ENCODE measurements around the gene TBC1D10A. TPM values are rescaled to one million over a fixed set of nuclear protein-coding genes. Genes with fewer than 3 reads are reported as not detected.

TBC1D10A gene
- total RNA-seq, 8 experiments from 2014 or later = 5.8 to 17.8 (median 10.6) TPM

DNA sequence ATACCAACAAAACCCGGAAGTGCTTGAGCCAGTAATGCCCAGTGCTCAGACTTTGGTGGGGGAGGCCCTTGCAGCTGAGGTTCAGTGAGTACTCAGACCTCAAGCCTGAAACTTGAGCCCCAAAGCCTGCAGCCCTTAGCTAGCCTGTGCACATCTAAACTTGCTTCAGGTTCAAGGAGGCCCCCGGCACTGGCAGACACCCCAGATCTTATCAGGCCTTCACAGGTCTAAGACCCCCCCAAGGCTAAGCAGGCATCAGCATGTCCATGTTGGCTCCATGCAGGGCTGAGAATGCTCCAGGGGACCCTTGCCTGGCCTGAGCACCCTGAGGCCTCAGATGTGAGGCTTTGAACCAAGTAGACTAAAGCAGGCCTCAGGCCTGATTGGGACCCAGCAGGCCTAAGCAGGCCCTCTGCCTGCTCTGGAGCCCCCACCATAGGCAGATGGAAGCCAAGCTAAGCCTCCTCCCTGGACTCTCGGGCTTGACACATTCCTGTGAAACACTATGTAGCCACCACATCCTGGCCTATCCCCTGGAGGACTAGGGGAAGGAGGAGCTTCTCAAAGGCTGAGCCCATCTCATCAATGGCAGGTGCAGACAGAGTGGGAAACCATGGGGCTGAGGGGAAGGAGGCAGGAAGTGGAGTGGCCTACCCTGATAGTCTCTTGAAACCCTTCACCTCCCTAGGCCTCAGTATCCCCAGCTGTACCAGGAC is 36.2 kb downstream of the TBC1D10A start:
- in situ Hi-C loops (cut with MboI; ENCODE audit: low pct_unique_long_range_greater_than_20kb in 2 of 9, low sequenced_read_pairs in 9 of 9, unreplicated experiment in 9 of 9) = no loop called here
- Histone ChIP-seq H3K27ac (peak overlapping the region; percentile 6 to 42), H3K4me3 (peak overlapping the region in 1 of 5 donors; percentile 51), H3K4me1 (replicated peaks in 1 of 2) (peaks cover 11 to 21% of the 10 kb centered on the region in 2 donors)
- WGBS, 10 experiments = 0 to 50% (median 25%) methylated on average over 1 to 3 of the region's 3 CpGs; no CpG with 5 or more reads in 7 of the 10 experiments
- peak in 7 of 8 experiments; percentile 2 to 9 (median 3) for ATAC-seq (replicated peaks in 6 of 8)

DNA sequence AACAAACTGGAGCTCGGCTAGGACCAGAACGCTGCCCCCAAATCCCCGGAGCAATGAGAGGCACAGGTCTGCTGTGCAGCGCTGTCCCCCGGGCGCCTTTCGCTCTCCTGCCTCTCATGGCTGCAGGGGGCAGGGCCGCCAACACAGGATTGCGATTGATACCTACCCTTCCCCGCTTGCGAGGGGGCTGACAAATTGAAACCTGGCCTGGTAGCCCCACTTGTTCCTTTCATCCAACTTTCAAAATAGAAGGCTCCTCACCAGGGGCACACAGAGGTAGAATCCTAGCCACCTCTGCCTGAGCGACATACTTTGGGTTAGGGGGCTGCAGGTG is 36.8 kb downstream of the TBC1D10A start:
- 0 to 33% (median 24%) methylated on average over 1 to 9 of the region's 12 CpGs; no CpG with 5 or more reads in 7 of the 10 experiments for WGBS, 10 experiments
- Histone ChIP-seq H3K4me3 (peak overlapping the region; percentile 50 to 70 (median 51)), H3K27ac (peak overlapping the region; percentile 6 to 42), H3K4me1 (replicated peaks in 1 of 2) (peaks cover 11 to 21% of the 10 kb centered on the region in 2 donors)
- in situ Hi-C loops (cut with MboI; ENCODE audit: low pct_unique_long_range_greater_than_20kb in 2 of 9, low sequenced_read_pairs in 9 of 9, unreplicated experiment in 9 of 9) = no loop called here
- peak in 1 of 8 experiments; percentile 3 for ATAC-seq (replicated peaks in 6 of 8)

DNA sequence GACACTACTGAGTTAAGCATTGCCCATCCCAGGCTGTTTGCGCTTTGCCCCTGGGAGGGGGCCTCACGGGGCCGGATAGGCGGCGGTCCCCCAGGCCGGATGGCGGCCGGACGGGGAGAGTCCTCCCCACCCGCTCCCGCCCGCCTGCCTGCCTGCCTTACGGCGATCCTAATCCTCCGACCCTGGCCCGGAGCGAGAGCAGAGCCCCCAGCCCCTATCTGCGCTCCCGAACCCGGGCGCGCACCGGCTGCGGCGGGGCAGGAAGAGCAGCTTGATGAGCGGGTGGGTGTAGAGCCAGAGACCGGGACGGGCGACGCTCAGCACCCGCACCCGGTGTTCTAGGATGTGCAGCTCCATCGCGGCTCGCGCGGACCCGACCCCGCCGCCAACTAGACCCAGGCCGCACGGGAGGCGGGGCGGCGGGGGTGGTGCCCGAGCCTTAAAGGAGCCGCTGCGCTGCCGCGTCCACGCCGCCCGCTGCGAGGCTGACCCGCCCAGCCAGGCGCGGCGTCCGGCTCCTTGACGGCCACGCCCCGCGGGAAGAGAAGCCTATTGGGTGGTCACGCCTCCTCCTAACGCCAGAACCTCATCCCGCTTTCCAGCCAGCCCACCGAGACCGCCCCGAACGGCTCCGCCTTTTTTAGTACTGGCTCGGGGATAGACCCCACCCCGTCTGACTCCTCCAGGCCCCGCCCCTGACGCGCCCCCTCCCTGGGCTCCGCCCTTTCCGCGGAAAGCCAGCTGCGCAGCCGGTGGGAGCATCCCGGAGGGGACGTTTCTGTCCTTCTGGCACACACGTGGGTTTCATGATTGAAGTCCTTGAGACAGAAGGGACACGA is 37.4 kb downstream of the TBC1D10A start, which contains the start of gene CASTOR1:
TSS of gene CASTOR1 (minus strand) at position 365 of the 839 bp plus-strand sequence. CDS start at position 357, 8 bp downstream.
- in situ Hi-C loops (cut with MboI; ENCODE audit: low pct_unique_long_range_greater_than_20kb in 2 of 9, low sequenced_read_pairs in 9 of 9, unreplicated experiment in 9 of 9) = no loop called here

DNA sequence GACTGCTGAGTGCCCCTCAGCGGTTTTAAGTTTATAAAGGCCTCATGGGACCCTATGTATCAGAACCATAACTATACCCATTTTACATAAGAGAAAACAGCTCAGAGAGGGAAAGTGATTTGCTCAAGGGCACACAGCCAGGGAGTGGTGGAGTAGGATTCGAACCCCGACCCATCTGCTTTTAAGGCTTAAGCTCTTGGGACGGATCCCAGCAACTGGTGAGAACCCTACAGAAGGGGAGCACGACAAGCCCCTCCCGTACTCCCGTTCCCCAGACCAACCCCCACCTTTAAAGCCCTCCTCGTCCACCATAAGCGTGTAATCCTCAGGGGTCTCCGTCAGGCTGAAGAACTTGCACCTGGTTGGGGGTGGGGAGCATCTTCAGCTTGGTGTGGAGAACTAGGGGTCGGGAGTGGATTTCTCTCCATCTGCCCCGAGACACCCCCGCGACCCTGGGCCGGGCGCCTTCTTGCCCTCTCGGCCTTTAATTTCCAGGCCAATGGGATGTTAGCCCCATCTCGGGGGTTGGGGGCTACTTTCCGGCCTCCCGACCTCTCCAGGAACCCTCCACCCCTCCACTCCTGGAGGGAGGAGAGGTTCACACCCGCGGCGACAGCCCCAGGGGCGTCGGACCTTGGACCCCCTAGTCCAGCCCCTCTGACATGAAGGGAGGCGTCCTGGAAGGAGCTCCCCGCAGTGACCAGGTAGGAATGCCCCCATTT is 38.2 kb downstream of the TBC1D10A start:
- Histone ChIP-seq H3K4me3 (peak overlapping the region; percentile 50 to 70 (median 51)), H3K4me1 (replicated peaks in 1 of 2) (peaks cover 11 to 21% of the 10 kb centered on the region in 2 donors), H3K27ac (peak overlapping the region; percentile 57 to 66)
- ATAC-seq (replicated peaks in 6 of 8) = no peak
- 0 to 67% (median 18%) methylated on average over 1 to 11 of the region's 27 CpGs; no CpG with 5 or more reads in 5 of the 10 experiments for WGBS, 10 experiments
- in situ Hi-C loops (cut with MboI; ENCODE audit: low pct_unique_long_range_greater_than_20kb in 2 of 9, low sequenced_read_pairs in 9 of 9, unreplicated experiment in 9 of 9) = no loop called here

More for the DNA sequence above, 37.4 kb downstream of the TBC1D10A start, which contains the start of gene CASTOR1:
- peaks cover 11 to 21% of the 10 kb centered on the region in 2 donors for H3K4me1 ChIP-seq (replicated peaks in 1 of 2)
- H3K27ac ChIP-seq = peak within 1 kb of the TSS; percentile 57 to 66
- peak; percentile 73 to 88 (median 84) for ATAC-seq (replicated peaks in 6 of 8)
- 0 to 3% methylated on average over 3 to 7 of the region's 85 CpGs; no CpG with 5 or more reads in 8 of the 10 experiments for WGBS, 10 experiments
- peak within 1 kb of the TSS; percentile 50 to 70 (median 51) for H3K4me3 ChIP-seq

DNA sequence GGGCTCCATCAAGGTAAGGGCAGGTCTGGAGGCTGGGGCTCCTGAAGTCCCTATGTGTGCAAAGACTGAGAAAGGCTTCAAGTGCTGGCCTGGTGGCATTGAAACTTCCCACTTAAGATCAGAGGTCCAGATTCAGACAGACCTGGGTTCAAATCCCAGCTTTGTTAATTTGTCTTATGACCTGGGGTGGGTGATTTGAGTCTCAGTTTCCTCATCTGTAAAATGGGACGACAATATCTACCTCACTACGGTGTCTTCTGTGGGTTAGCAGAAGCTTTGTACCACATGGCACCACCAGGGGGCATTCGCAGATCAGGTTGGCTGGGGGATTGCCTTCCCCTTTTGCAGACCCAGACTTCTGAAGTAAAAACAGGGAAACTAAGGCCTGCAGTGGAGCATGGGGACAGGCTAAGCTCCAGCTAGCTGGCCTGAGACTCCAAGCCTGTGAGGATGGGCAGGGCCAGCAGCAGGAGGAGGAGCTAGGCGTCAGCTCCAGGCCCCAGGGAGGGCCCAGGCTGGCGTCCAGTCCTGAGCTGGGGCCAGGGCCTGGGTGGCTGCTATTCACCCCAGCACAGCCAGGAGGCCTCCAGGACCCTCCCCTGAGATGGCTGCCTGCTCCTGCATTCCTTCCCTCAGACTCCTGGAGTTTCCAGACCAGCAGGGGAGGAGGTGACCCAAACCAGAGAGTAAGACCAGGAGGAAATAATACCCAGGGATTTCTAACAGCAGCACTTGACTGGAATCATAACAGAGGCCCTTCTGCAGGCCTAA is 38.9 kb downstream of the TBC1D10A start:
- Histone ChIP-seq H3K4me3 (peak overlapping the region in 3 of 5 donors; percentile 51 to 70 (median 51)), H3K4me1 (replicated peaks in 1 of 2) (peaks cover 11 to 21% of the 10 kb centered on the region in 2 donors), H3K27ac (no peak overlapping the region)
- in situ Hi-C loops (cut with MboI; ENCODE audit: low pct_unique_long_range_greater_than_20kb in 2 of 9, low sequenced_read_pairs in 9 of 9, unreplicated experiment in 9 of 9) = no loop called here
- peak; percentile 10 to 54 (median 30) for ATAC-seq (replicated peaks in 6 of 8)
- 0 to 100% (median 30%) methylated on average over 1 to 3 of the region's 5 CpGs; no CpG with 5 or more reads in 2 of the 10 experiments for WGBS, 10 experiments

DNA sequence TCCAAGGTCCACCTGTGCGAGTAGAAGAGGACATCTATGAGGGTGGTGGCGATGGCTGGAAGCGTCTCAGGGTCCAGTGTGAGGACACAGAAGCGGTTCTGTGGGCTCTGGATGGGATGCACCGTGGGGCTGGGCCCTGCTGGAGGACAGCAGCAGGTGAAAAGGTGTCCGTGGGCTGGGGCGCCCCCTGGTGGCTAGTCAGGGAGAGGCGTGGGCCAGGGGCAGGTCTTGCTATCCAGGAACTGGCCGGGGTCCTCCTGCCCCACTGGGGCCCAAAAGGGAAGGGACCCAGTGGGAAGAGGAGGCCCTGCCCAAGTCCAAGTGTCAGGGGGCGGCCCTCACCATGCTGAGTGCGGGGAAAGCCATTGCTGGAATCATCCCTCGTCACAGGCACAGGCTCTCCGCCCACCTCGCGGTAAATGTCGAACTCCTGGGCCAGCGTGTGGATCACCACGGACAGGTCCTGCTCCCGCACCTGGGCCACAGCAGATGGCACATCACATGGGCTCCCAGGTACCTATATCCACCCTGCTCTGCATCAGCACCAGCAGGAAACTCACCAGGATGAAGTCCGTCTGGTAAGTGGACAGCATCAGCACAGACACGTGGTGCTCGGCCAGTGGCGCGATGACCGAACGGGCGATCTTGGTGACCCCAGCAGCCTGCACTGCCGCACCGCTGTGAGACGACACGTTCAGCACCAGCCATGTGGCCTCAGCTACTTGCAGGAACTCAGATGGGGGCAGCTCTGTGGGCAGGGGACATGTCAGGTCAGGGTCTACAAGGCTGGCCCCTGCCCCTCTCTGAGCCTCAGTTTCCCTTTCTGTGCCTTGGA is 39.7 kb downstream of the TBC1D10A start:
- H3K4me3 ChIP-seq = no peak overlapping the region
- H3K27ac ChIP-seq = no peak overlapping the region
- peaks cover 11 to 21% of the 10 kb centered on the region in 2 donors for H3K4me1 ChIP-seq (replicated peaks in 1 of 2)
- in situ Hi-C loops (cut with MboI; ENCODE audit: low pct_unique_long_range_greater_than_20kb in 2 of 9, low sequenced_read_pairs in 9 of 9, unreplicated experiment in 9 of 9) = no loop called here
- peak in 1 of 8 experiments; percentile 3 for ATAC-seq (replicated peaks in 6 of 8)
- 33 to 100% (median 71%) methylated on average over 1 to 18 of the region's 31 CpGs; no CpG with 5 or more reads in 3 of the 10 experiments for WGBS, 10 experiments

DNA sequence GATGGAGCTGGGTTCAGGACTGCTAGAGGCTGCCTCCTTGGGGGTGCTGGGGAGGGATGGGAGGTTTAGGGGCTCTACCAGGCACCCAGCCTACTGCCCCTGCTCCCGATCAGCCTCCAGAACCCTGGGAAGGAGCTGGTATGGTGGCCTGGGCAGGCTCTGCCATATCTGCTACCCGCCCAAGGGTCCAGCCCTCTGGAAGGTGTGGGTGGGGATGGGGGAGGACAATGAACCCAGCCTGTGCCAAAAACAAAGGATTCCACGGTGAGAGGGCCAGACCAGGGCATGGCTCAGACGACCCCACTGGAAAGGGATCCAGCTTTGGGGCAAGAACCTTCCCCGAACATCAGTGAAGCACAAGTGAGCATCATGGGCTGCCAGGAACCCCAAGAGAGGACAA is 40.4 kb downstream of the TBC1D10A start:
- ATAC-seq (replicated peaks in 6 of 8) = no peak
- no peak overlapping the region for H3K4me3 ChIP-seq
- in situ Hi-C loops (cut with MboI; ENCODE audit: low pct_unique_long_range_greater_than_20kb in 2 of 9, low sequenced_read_pairs in 9 of 9, unreplicated experiment in 9 of 9) = no loop called here
- H3K4me1 ChIP-seq (replicated peaks in 1 of 2) = peaks cover 11 to 20% of the 10 kb centered on the region in 2 donors
- 50 to 77% methylated on average over 1 to 3 of the region's 5 CpGs; no CpG with 5 or more reads in 8 of the 10 experiments for WGBS, 10 experiments
- no peak overlapping the region for H3K27ac ChIP-seq

DNA sequence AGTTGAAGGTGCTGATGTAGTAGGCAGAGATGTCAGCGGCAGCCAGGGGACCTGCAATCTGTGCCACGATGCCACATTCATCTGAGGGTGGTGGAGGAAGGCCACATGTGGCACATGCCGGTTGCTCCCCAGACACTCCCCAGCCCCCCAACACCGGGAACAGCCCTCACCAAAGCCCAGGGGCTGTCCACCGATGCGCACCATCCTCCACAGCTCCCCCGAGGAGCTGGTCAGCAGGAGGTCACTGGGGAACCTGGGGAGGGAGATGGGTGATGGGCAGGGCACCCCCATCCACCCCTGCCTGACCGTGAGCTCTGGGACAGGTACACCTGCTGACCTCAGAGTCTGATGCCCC is 40.9 kb downstream of the TBC1D10A start:
- Histone ChIP-seq H3K27ac (no peak overlapping the region), H3K4me3 (no peak overlapping the region), H3K4me1 (replicated peaks in 1 of 2) (peaks cover 8 to 15% of the 10 kb centered on the region in 2 donors)
- no peak for ATAC-seq (replicated peaks in 6 of 8)
- 89% methylated on average over 5 of the region's 8 CpGs; no CpG with 5 or more reads in 9 of the 10 experiments for WGBS, 10 experiments
- in situ Hi-C loops (cut with MboI; ENCODE audit: low pct_unique_long_range_greater_than_20kb in 2 of 9, low sequenced_read_pairs in 9 of 9, unreplicated experiment in 9 of 9) = no loop called here

DNA sequence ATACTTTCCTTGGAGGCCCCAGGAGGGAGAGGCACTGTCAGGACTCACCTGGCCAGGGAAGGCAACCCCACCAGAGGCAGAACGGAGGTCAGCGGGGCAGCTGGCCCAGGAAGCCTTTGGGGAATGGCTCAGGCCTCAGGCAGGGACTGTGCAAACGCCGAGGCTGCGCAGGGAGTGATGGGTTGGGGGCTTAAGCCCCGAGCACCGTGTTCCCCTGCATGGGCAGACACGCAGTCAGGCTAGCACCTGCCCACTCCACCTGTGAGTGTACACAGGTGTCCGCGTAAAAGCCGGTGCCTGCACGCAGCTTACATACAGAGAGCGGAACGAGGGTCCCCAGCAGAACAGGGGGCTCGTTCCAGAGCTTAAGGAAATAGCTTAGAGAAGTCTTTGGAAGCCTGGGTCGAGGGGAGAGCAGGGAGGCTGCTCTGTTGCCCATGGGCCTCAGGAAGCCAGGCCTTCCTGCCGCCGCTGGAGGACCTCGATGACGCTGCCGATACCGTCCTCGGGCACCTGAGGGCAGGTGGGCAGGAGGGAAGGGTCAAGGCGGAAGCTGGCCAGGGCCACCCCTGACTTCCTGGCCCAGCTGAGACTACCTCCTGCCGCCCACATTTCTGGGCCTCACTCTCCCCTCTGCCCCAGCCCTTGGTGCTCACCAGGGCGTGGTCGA is 41.4 kb downstream of the TBC1D10A start:
- in situ Hi-C loops (cut with MboI; ENCODE audit: low pct_unique_long_range_greater_than_20kb in 2 of 9, low sequenced_read_pairs in 9 of 9, unreplicated experiment in 9 of 9) = no loop called here
- WGBS, 10 experiments = 0 to 90% (median 88%) methylated on average over 1 to 16 of the region's 27 CpGs; no CpG with 5 or more reads in 5 of the 10 experiments

DNA sequence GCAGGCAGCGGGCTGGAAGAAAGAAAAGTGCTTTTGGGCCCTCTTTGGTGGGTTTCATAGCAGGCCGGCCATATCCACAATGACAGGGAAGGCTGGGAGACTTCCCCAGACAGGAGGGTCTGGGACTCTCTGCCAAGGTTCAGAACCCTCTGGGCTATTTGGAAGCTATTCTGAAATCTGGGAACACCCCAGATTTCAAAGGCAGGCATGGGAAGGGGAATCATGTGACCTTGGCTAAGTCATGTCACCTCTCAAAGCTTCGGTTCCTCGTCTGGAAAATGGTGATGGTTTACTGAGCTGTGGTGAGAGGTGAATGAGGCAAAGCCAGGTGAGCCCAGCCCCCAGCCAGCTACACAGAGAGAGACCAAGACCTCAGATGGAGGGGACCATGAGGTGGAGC is 42.1 kb downstream of the TBC1D10A start:
- ATAC-seq (replicated peaks in 6 of 8) = no peak
- WGBS, 10 experiments = 73 to 100% (median 93%) methylated on average over 1 to 3 of the region's 4 CpGs; no CpG with 5 or more reads in 3 of the 10 experiments
- H3K4me1 ChIP-seq (replicated peaks in 1 of 2) = peaks cover 2 to 4% of the 10 kb centered on the region in 2 donors
- H3K27ac ChIP-seq = no peak overlapping the region
- in situ Hi-C loops (cut with MboI; ENCODE audit: low pct_unique_long_range_greater_than_20kb in 2 of 9, low sequenced_read_pairs in 9 of 9, unreplicated experiment in 9 of 9) = no loop called here
- no peak overlapping the region for H3K4me3 ChIP-seq

More for the DNA sequence above, 41.4 kb downstream of the TBC1D10A start:
- Histone ChIP-seq H3K4me1 (replicated peaks in 1 of 2) (peaks cover 2 to 10% of the 10 kb centered on the region in 2 donors), H3K4me3 (no peak overlapping the region), H3K27ac (no peak overlapping the region)
- ATAC-seq (replicated peaks in 6 of 8) = no peak

DNA sequence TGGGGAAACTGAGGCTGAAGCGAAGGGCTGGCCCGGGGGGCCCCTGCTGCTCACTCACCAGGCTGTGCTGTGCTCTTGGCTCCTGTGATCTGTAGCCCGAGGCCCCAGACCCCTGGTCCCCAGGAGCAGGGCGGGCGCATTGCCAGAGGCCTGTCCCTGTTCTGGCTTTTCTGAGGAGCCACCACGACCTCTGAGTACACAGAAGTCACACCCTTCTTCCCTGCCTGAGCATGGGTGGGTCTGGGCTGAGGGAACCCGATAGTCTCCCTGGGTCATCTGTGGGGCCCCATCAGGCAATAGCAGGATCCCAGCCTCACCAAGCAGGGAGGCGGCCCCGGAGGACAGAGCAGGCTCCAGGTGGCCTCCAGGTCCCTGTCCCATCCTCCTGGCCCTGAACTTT is 42.6 kb downstream of the TBC1D10A start:
- 71% methylated on average over 4 of the region's 9 CpGs; no CpG with 5 or more reads in 9 of the 10 experiments for WGBS, 10 experiments
- no peak for ATAC-seq (replicated peaks in 6 of 8)
- in situ Hi-C loops (cut with MboI; ENCODE audit: low pct_unique_long_range_greater_than_20kb in 2 of 9, low sequenced_read_pairs in 9 of 9, unreplicated experiment in 9 of 9) = no loop called here
- Histone ChIP-seq H3K27ac (no peak overlapping the region), H3K4me3 (no peak overlapping the region), H3K4me1 (replicated peaks in 1 of 2) (peaks cover 2 to 4% of the 10 kb centered on the region in 2 donors)

Measured in motor neuron (in vitro differentiated cells).